Measurements from ENCODE around the gene TLK1.
"Not testable (repeated sequence)": the region's sequence is repeated elsewhere in the genome, so short reads cannot be mapped to it uniquely, and the experiment has no call there.

TLK1 gene

DNA sequence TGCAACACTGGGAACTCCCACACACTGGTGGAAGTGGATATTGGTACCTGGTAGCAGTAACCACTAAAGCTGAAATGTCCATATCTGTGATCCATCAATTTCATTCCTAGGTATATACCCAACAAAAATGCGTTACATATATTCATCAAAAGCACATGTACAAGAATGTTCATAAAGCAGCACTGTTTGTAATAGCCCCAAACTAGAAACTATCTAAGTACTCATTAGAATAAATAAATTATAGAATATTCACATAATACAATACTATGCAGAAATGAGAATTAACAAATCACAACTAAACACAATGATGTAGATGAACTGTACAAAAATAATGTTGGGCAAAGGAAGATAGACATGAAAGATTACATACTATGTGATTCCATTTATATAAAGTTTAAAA, 11.1 kb upstream of the TLK1 start:
- H3K4me3 ChIP-seq (ENCODE audit: low read depth, low read length) = no peak overlapping the region
- TF ChIP-seq, protein P1, sequence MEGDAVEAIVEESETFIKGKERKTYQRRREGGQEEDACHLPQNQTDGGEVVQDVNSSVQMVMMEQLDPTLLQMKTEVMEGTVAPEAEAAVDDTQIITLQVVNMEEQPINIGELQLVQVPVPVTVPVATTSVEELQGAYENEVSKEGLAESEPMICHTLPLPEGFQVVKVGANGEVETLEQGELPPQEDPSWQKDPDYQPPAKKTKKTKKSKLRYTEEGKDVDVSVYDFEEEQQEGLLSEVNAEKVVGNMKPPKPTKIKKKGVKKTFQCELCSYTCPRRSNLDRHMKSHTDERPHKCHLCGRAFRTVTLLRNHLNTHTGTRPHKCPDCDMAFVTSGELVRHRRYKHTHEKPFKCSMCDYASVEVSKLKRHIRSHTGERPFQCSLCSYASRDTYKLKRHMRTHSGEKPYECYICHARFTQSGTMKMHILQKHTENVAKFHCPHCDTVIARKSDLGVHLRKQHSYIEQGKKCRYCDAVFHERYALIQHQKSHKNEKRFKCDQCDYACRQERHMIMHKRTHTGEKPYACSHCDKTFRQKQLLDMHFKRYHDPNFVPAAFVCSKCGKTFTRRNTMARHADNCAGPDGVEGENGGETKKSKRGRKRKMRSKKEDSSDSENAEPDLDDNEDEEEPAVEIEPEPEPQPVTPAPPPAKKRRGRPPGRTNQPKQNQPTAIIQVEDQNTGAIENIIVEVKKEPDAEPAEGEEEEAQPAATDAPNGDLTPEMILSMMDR (IDR thresholded peaks at IDR 0.05; ENCODE audit: borderline replicate concordance, insufficient read depth, low read depth, low read length) = no peak

DNA sequence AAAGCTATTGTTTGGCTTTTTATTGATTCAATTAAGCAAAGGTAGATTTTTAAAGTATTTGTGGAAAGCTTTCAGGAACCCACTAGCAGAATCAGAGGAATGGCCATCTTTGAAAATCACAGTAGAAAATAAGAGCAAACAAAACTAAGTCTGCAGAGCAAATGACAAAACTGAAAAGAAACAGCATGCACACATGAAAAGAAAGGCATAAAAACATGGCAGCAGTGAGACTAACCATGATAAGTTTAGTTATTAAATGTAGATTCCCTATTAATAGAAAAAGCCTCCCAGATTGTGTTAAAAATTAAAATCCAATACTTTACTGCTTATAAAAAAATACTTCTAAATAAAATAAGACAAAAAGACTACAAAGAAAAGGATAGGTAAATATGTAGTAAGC, 9.1 kb upstream of the TLK1 start:
- TF ChIP-seq, protein P1 (IDR thresholded peaks at IDR 0.05; ENCODE audit: borderline replicate concordance, insufficient read depth, low read depth, low read length) = no peak

DNA sequence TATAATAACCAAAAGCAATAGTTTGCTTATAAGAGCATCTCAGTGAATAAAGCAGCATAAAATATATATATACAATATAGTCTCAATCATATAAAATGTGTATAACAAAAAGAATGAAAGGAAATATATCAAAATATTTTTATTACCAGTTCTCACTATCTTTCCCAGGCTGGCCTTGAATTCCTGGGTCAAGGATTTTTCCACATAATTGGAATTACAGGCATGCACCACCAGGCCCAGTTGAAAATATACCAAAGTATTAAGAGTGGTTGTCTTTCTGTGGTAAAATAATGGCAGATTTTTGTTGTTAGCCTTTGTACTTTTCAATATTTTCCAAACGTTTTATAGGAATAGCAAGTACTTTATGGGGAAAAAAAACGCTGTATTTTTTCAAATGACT, 8.6 kb upstream of the TLK1 start:
- TF ChIP-seq, protein P1 (IDR thresholded peaks at IDR 0.05; ENCODE audit: borderline replicate concordance, insufficient read depth, low read depth, low read length) = no peak
- H3K4me3 ChIP-seq (ENCODE audit: low read depth, low read length) = no peak overlapping the region

More for the DNA sequence above, 9.1 kb upstream of the TLK1 start:
- H3K4me3 ChIP-seq (ENCODE audit: low read depth, low read length) = no peak overlapping the region

DNA sequence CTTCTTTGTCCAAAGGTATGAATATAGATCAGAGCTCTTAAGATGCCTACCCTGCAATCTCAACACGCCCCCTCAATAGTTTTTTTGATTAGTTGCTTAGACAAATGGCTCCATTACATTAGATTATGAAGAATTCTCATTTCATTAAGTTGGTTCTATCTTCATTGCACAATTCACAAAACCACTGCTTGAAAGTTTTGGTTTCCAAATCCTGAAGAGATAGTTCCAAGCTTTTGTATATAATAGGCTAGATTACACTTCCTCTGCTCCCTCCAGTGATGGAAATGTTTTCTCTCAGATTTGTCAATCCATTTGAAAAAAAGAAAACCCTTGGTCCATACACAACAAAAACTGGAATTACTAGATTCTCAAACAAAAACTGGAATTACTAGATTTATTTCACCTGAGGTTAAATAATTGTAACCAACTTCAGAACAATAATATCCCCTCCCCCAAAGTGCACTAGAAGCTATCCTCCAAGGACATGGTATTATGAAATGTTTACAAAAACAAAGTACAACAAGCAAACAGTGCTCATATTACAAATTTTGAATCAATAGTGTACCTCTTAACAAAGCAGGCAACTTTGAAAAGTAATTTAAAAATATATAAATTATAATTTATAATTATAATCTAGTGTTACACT, 6.8 kb upstream of the TLK1 start:
- H3K4me3 ChIP-seq (ENCODE audit: low read depth, low read length) = no peak overlapping the region
- TF ChIP-seq, protein P1 (IDR thresholded peaks at IDR 0.05; ENCODE audit: borderline replicate concordance, insufficient read depth, low read depth, low read length) = no peak

DNA sequence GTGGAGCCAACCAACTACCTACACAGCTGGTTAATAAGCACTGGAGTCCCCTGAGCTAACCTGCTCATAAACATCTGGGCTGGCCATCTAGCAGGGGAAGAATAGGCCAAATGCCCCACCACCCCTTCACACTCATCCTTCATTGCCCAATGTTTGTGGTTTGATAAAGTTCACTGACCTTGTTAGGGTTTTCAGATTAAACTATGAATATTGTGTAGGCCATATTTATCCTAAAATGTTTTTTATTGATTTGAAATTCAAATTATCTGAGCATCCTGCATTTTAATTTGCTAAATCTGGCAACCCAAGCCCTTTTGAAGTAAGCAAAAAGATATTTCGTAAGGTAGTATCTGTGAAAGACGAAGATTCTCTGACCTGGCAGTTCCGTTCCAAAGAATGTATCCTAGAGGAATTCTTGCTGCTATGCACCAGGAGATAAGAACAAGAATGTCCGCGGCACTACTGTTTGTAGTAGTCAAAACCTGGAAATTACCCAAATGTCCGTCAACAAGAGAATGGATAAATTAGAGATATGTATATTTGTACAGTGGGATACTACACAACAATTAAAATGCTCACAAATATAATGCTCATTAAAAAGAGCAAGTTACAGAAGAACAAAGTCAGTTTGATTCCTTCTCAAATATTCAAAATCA, 5.8 kb upstream of the TLK1 start:
- H3K4me3 ChIP-seq (ENCODE audit: low read depth, low read length) = no peak overlapping the region
- TF ChIP-seq, protein P1 (IDR thresholded peaks at IDR 0.05; ENCODE audit: borderline replicate concordance, insufficient read depth, low read depth, low read length) = no peak

DNA sequence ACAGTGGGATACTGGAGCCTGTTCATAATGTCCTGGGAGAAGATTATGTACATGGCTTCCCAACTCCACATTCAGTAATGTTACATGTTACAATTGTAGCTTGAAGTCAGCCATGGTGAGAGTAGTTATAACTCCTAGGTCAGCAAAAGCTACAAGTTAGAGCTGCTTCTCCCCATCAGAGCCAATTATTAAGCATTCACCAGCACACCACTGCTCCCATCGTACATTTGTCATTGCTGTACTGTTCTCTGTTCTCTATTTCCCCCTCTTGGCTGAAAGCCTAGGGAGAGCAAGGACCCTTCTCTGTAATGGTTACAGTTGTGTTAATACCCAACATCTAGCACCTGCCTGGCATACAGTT, 5.3 kb upstream of the TLK1 start:
- TF ChIP-seq, protein P1 (IDR thresholded peaks at IDR 0.05; ENCODE audit: borderline replicate concordance, insufficient read depth, low read depth, low read length) = no peak
- no peak overlapping the region for H3K4me3 ChIP-seq (ENCODE audit: low read depth, low read length)

DNA sequence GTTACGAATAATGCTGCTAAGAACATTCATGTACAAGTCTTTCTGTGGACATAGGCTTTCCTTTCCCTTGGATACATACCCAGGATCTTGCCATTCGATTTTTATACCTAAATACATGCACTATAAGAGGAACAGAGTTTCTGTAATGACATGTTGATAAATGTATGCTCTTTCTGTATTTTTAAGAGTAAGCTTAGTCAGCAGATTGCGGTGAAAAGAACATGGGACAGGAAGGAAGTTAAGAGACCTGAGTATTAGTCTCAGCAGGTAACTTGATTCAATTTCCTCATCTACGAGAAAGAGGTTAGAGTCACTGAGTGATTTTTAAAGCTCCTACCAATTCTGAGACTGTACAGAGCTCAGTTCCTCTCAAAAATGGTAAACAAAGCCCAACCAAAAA, 2.6 kb upstream of the TLK1 start:
- TF ChIP-seq, protein P1 (IDR thresholded peaks at IDR 0.05; ENCODE audit: borderline replicate concordance, insufficient read depth, low read depth, low read length) = no peak
- H3K4me3 ChIP-seq (ENCODE audit: low read depth, low read length) = no peak overlapping the region

DNA sequence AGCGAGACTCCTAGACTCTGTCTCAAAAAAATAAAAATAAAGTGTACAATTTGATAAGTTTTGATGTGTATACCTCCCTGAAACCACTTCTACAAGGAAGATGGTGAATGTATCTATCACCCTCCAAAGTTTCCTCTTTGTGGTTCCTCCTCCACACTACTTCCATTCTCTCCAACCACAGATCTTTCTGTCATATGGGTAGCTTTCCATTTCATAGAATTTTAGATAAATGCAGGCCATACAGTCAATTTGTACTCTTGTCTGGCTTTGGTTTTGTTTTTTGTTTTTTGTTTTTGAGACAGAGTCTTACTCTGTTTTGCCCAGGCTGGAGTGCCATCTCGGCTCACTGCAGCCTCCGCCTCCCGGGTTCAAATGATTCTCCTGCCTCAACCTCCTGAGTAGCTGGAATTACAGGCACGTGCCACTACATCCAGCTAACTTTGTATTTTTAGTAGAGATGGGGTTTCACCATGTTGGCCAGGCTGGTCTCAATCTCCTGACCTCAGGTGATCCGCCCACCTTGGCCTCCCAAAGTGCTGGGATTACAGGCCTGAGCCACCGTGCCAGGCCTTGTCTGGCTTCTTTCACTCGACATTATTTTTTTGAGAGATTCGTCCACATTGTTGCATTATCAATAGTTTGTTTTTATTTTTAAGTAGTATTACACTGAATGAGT, 2.0 kb upstream of the TLK1 start:
- H3K4me3 ChIP-seq (ENCODE audit: low read depth, low read length) = not testable (repeated sequence)
